Endothelial cell of coronary artery (primary cell): Measurements from ENCODE around the gene HNRNPF. TPM values are rescaled to one million over a fixed set of nuclear protein-coding genes. Genes with fewer than 3 reads are reported as not detected.

Experiments
- total RNA-seq: library from RNA; depleted of rRNA; stranded (reverse); fragments of >200 nt; gene quantifications from 2 replicates; pipeline ENCODE4 v1.2.3, GENCODE V29; 2014

The HNRNPF gene, protein sequence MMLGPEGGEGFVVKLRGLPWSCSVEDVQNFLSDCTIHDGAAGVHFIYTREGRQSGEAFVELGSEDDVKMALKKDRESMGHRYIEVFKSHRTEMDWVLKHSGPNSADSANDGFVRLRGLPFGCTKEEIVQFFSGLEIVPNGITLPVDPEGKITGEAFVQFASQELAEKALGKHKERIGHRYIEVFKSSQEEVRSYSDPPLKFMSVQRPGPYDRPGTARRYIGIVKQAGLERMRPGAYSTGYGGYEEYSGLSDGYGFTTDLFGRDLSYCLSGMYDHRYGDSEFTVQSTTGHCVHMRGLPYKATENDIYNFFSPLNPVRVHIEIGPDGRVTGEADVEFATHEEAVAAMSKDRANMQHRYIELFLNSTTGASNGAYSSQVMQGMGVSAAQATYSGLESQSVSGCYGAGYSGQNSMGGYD
- total RNA-seq, result 268 and 299 TPM in 2 replicates

DNA sequence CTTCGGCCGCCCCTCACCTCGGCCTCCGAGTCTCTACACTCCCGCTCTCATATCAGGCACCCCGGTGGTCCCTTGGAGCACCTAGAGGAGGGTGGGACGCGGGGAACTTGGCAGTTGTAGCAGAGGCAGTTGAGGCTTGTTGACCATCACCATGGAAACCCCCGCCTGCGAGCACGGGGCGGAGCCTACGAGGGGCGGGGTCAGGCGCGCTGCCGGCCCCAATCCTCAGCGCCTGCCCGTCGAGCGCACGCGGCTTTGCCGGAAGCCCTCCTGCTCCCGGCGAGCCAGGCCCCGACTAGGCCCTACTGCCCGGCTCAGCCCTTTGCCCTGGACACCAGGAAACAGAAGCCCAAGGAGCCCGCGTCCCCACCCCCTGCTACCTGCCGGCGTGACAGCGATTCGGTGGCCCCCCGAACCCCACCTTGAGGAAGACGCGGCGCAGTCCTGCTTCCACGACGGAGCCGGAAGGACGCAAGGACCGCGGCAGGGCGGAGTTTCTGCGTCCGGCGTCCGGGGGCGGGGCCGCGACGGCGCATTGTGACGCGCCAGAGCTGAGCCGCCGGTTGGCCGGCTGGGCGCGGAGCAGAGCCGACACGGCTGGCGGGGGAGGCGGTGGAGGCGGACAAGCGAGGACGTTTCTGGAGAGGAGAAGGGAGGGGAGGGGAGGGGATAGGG lies at the start of gene HNRNPF:
Gene HNRNPF, minus strand, starts transcription at position 477 of the 675 bp plus-strand sequence. CDS start 21,302 bp downstream, outside the sequence.

DNA sequence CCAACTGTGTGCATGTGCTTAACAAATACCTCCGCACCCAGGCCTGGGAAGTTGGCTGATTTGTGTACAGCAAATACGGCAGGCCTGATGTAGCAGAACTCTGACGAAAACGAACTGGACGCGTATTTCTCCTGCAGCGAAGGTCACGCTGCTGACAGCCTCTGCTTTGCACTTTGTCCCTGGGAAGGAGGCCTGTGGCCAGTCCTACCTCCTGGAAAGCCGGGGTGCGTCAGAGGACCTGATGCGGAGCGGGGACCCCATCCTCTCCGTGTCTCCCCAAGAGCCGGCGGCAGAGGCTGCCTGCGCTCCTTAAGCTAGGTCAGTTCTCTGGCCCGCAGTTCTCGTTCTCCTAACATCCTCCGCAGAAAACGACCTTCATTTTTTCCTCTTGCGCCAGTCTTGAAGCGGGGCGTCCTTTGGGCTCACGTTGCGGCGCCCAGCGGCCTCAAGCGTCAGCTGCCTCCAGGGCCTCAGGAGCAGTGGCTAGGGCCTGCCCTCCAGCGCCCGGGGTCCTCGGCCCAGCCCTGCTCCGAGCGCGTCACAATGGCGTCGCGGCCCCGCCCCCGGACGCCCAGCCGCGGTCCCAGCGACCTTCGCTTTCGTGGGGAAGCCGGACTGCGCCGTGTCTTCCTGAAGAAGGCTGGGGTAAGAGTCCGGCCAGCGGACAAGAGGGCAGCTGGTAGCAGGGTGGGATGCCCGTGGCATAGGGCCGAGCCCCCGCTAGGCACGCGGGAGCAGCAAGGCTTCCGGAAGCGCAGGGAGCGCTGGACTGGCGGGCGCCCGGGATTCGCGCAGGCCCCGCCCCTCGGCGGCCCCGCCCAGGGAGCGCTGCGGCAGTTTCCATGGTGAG lies 27.5 kb upstream of the HNRNPF start, which contains the start of gene ZNF487:
Gene ZNF487, plus strand, starts transcription at position 821 of the 850 bp plus-strand sequence. CDS start 38,703 bp downstream, outside the sequence.

DNA sequence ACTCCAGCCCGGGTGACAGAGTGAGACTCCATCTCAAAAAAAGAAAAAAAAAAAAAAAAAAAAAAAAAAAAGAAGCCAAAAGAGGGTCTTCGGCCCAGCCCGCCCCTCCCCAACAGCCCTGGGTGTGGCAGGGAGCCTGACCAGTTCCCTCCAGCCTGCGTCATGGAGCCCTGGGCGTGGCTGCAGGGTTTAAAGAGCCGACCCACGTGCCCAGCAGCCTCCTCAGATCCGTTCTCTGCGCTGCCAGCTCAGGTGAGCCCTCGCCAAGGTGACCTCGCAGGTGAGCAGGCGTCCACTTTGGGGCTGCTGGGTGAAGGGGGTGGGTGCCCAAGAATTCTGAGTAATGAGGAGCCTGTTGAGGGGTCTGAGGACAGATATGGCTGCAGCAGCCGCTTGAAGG lies 37.6 kb downstream of the HNRNPF start, which contains the start of gene FXYD4:
Gene FXYD4, plus strand, starts transcription at position 219 of the 400 bp plus-strand sequence. CDS start 2,111 bp downstream, outside the sequence.

Other genes with a start within 250 kb of the HNRNPF start
- gene RASGEF1A, start 142.1 kb downstream of the HNRNPF start, total RNA-seq, result 0.36 and 0.94 TPM in 2 replicates
- not detected in 2 replicates for gene FXYD4, start 37.5 kb downstream of the HNRNPF start, total RNA-seq
- 1.6 and 3.1 TPM in 2 replicates for gene ZNF487, start 27.9 kb upstream of the HNRNPF start, total RNA-seq
- 0.99 and 2.9 TPM in 2 replicates for gene ZNF239, start 165.4 kb upstream of the HNRNPF start, total RNA-seq
- 1.3 and 2.6 TPM in 2 replicates for gene ZNF485, start 197.3 kb upstream of the HNRNPF start, total RNA-seq
- 21.0 and 29.2 TPM in 2 replicates for gene ZNF32, start 239.7 kb upstream of the HNRNPF start, total RNA-seq